Body of pancreas (tissue), 4 donors: ENCODE data around the gene SLC2A4RG. TPM values are rescaled to one million over a fixed set of nuclear protein-coding genes. Genes with fewer than 3 reads are reported as not detected.
A peak's percentile ranks its signal among the peaks of the same experiment; 100 is the strongest.

Experiments
- ATAC-seq: fragments of 150-250 bp; one replicate; pipeline ENCODE4 v1.9.1; 2016
- DNase-seq, 4 donors: peaks; one replicate each; pipeline ENCODE4 v3.0.0-alpha.2; 2019
- H3K27ac ChIP-seq, 4 donors: fragments of 200-600 bp; sonication (generic); 1 replicate in 3 of 4; 2 replicates in 1 of 4; pipeline versions ENCODE4 v1.5.1 to v1.6.1; 2016 to 2019; ENCODE audit warnings: mild to moderate bottlenecking in 1 of 4, mixed read lengths in 1 of 4, moderate library complexity in 1 of 4
- H3K27me3 ChIP-seq, 2 donors: fragments of 200-600 bp; sonication (generic); one replicate each; pipeline ENCODE4 v1.6.0; 2016; ENCODE audit warnings: mild to moderate bottlenecking in 1 of 2
- H3K36me3 ChIP-seq, 2 donors: fragments of 200-600 bp; sonication (generic); replicated peaks in 1 of 2; 2 replicates each; pipeline ENCODE4 v1.5.1; 2016; ENCODE audit warnings: low read depth in 2 of 2; ENCODE audit not compliant: insufficient read depth in 1 of 2
- H3K4me1 ChIP-seq: fragments of 200-600 bp; sonication (generic); one replicate; pipeline ENCODE4 v1.6.0; 2016
- H3K4me3 ChIP-seq, 2 donors: fragments of 200-600 bp; sonication (generic); 1 replicate in 1 of 2; 2 replicates in 1 of 2; pipeline ENCODE4 v1.5.1; 2016 to 2019
- H3K9me3 ChIP-seq, 3 donors: fragments of 200-600 bp; sonication (generic); 1 replicate in 2 of 3; 2 replicates in 1 of 3; pipeline ENCODE4 v1.5.1; 2016
- POLR2A ChIP-seq, 3 donors: fragments of 450-650 bp; IDR thresholded peaks; one replicate each; pipeline ENCODE4 v1.6.1; 2016; ENCODE audit warnings: antibody characterized with exemption in 3 of 3, mild to moderate bottlenecking in 2 of 3
- WGBS, 2 donors: methylation state at CpG; one replicate each; pipeline ENCODE4 v1.1.5; 2017; 5-methylcytosine and 5-hydroxymethylcytosine counted together
- intact Hi-C: fragments of 100-400 bp; cut with DNase I; formaldehyde crosslinking; loops from one replicate; pipeline ENCODE4 v1.15.1; 2023
- total RNA-seq, 2 donors: library from RNA; depleted of rRNA; stranded (reverse); fragments of >200 nt; gene quantifications; one replicate each; pipeline ENCODE4 v1.1.0, GENCODE V29; 2016
- TF ChIP-seq, protein P1 (sequence below), 7 experiments: fragments of 450-650 bp in 4 of 7; fragments of 200-600 bp in 3 of 7; sonication (generic) in 3 of 7; IDR thresholded peaks; one replicate each; pipeline ENCODE4 v1.5.1; 2016 to 2019; ENCODE audit warnings: antibody characterized with exemption in 7 of 7

The SLC2A4RG gene
- total RNA-seq, 2 donors from 2014 or later, result 30.9 to 69.5 TPM

DNA sequence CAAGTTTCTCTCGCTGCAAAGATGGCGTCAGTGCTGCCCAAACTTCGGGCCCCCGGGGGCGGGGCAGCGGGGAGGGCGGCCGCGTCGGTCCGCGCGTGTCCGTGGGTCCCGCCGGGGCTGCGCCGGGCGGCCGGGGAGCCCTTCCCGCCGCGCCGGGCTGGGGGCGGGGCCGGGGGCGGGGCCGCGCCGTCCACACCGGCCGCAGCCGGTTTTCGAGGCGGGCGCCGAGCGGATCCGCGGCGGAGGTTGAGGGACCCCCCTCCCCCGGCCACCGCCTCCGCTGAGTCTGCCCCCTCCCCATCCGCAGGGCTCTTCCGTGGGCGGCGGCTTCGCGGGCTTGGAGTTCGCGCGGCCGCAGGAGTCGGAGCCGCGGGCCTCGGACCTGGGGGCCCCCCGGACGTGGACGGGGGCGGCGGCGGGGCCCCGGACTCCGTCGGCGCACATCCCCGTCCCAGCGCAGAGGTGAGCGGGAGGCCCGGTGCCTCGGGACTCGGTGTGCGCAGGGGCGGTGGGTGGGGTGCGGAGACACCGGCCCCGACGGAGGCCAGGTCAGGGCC lies 572 bp downstream of the SLC2A4RG start:
- no peaks in the 10 kb centered on the region for H3K9me3 ChIP-seq
- ATAC-seq (peak; percentile 13), DNase-seq (peak in 3 of 4 donors; percentile 33 to 50 (median 49))
- H3K4me3 ChIP-seq, result peak overlapping the region; percentile 14 to 27
- TF ChIP-seq, protein P1, sequence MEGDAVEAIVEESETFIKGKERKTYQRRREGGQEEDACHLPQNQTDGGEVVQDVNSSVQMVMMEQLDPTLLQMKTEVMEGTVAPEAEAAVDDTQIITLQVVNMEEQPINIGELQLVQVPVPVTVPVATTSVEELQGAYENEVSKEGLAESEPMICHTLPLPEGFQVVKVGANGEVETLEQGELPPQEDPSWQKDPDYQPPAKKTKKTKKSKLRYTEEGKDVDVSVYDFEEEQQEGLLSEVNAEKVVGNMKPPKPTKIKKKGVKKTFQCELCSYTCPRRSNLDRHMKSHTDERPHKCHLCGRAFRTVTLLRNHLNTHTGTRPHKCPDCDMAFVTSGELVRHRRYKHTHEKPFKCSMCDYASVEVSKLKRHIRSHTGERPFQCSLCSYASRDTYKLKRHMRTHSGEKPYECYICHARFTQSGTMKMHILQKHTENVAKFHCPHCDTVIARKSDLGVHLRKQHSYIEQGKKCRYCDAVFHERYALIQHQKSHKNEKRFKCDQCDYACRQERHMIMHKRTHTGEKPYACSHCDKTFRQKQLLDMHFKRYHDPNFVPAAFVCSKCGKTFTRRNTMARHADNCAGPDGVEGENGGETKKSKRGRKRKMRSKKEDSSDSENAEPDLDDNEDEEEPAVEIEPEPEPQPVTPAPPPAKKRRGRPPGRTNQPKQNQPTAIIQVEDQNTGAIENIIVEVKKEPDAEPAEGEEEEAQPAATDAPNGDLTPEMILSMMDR (IDR thresholded peaks at IDR 0.05), result no peak
- TF ChIP-seq POLR2A (IDR thresholded peaks at IDR 0.05), result no peak
- peak overlapping the region; percentile 85 to 96 (median 89) for H3K27ac ChIP-seq
- peaks cover 43% of the 10 kb centered on the region for H3K4me1 ChIP-seq
- intact Hi-C loops, result no loop called here
- H3K36me3 ChIP-seq, result peaks cover 0 to 2% of the 10 kb centered on the region in 2 donors
- H3K27me3 ChIP-seq, result no peaks in the 10 kb centered on the region
- WGBS, 2 donors, result 0% methylated on average over 37 of the region's 80 CpGs; no CpG with 5 or more reads in 1 of the 2 donors

DNA sequence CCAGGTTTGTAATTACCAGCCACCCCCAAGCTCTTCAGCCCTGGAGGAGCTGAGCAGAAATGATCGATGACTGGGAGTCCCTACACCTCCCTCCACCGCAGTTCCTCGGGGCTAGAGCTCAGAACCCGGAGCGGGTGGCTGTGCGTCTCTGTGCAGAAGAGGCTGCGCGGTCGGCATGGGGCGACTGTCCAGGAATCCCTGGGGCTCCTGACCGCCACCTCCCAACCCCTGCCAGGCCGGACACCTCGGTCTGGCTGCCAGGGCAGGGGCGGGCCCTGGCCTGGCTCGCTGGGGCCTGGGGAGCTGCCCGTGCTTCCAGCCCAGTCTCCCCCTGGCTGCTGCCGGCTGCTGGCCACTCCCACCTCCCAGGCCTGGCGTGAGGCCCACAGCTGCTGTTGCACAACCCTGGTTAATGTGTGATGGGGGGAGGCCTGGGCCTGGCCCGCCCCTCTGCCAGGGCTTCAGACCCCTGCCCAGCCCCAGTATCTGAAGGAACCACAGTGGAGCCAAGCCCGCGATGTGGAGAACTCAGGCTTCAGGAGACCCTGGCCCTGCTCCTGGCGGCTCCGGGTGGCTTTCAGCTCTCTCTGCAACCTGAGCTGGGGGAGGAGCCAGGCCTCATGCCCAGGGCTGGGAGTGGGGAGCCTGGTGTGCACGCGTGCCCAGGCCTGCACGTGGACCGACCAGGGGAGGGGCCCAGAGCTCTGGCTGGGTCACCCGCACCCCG lies 1.2 kb downstream of the SLC2A4RG start:
- H3K4me1 ChIP-seq, result peaks cover 43% of the 10 kb centered on the region
- intact Hi-C loops, result no loop called here
- WGBS, 2 donors, result 0% methylated on average over 2 to 27 of the region's 29 CpGs
- TF ChIP-seq, protein P1 (IDR thresholded peaks at IDR 0.05), result peak; percentile 11 to 67 (median 44)
- peak; percentile 24 to 76 (median 67) for TF ChIP-seq POLR2A (IDR thresholded peaks at IDR 0.05)
- peaks cover 0 to 2% of the 10 kb centered on the region in 2 donors for H3K36me3 ChIP-seq
- H3K9me3 ChIP-seq, result no peaks in the 10 kb centered on the region
- H3K27me3 ChIP-seq, result no peaks in the 10 kb centered on the region
- peak overlapping the region; percentile 14 to 27 for H3K4me3 ChIP-seq
- DNase-seq (peak; percentile 94 to 98 (median 96)), ATAC-seq (peak; percentile 76)
- H3K27ac ChIP-seq, result peak overlapping the region; percentile 85 to 96 (median 89)

DNA sequence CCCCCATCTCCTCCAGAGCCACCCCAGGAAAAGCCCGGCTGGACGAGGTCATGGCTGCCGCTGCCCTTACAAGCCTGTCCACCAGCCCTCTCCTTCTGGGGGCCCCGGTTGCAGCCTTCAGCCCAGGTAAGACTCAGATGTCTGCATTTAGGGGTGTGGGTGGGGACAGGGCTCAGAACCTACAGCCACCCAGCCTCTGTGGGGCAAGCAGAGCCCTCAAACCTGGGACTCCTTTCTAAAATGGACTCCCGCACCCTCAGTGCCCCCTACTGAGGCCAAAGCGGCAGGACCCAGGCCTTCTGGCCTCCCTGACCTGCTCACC lies 1.7 kb downstream of the SLC2A4RG start:
- intact Hi-C loops, result no loop called here
- Histone ChIP-seq H3K36me3 (peaks cover 0 to 2% of the 10 kb centered on the region in 2 donors), H3K27ac (peak overlapping the region; percentile 85 to 96 (median 89)), H3K4me1 (peaks cover 43% of the 10 kb centered on the region), H3K4me3 (no peak overlapping the region), H3K27me3 (no peaks in the 10 kb centered on the region), H3K9me3 (no peaks in the 10 kb centered on the region)
- no peak for ATAC-seq
- TF ChIP-seq, protein P1 (IDR thresholded peaks at IDR 0.05), result no peak
- TF ChIP-seq POLR2A (IDR thresholded peaks at IDR 0.05), result no peak
- no peak for DNase-seq
- 12% methylated on average over 6 of the region's 6 CpGs; no CpG with 5 or more reads in 1 of the 2 donors for WGBS, 2 donors

DNA sequence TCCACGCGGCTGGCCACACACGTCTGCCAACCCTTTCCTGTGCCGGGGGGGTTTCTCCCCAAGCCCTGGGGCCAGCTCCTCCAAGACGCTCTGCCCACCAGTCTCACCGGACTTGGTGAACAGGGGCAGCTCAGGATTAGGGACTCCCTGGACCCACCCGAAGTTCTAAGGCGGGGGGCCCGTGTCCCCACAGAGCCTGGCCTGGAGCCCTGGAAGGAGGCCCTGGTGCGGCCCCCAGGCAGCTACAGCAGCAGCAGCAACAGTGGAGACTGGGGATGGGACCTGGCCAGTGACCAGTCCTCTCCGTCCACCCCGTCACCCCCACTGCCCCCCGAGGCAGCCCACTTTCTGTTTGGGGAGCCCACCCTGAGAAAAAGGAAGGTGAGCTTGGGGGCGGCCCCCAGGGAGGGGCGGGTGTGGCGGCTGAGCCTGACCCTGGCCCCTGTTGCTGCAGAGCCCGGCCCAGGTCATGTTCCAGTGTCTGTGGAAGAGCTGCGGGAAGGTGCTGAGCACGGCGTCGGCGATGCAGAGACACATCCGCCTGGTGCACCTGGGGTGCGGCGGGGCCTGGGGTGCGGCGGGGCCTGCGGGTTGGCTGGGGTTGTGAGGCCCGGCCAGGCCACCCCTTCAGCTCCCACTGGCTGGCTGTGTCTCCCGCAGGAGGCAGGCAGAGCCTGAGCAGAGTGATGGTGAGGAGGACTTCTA lies 2.3 kb downstream of the SLC2A4RG start:
- Histone ChIP-seq H3K27ac (peak overlapping the region; percentile 85 to 96 (median 89)), H3K36me3 (peaks cover 0 to 2% of the 10 kb centered on the region in 2 donors), H3K9me3 (no peaks in the 10 kb centered on the region), H3K4me1 (peaks cover 43% of the 10 kb centered on the region), H3K4me3 (no peak overlapping the region), H3K27me3 (no peaks in the 10 kb centered on the region)
- WGBS, 2 donors, result 76 to 83% methylated on average over 17 to 30 of the region's 30 CpGs
- intact Hi-C loops, result no loop called here
- ATAC-seq (no peak), DNase-seq (peak in 1 of 4 donors; percentile 12)
- TF ChIP-seq POLR2A (IDR thresholded peaks at IDR 0.05), result no peak
- TF ChIP-seq, protein P1 (IDR thresholded peaks at IDR 0.05), result no peak
